Measurements from ENCODE around the gene ZNF516.

Gene ZNF516

GRCh38 chr18:76407681-76408080 is 87.4 kb downstream of the ZNF516 start:
- no peak for ATAC-seq
- no peak for TF ChIP-seq ARNTL (CRISPR knock-in tag; IDR thresholded peaks at IDR 0.05; ENCODE audit: borderline replicate concordance, low read depth)
- no peak for TF ChIP-seq ZNF565 (CRISPR knock-in tag; conservative IDR thresholded peaks at IDR 0.05; ENCODE audit: low read depth)
- no peak for TF ChIP-seq POU6F1 (CRISPR knock-in tag; IDR thresholded peaks at IDR 0.05; ENCODE audit: borderline replicate concordance, low read depth)
- TF ChIP-seq CREB5 (CRISPR knock-in tag; IDR thresholded peaks at IDR 0.05; ENCODE audit: low read depth) = no peak
- no peak for TF ChIP-seq PATZ1 (CRISPR knock-in tag; IDR thresholded peaks at IDR 0.05; ENCODE audit: borderline replicate concordance)
- no peak for TF ChIP-seq TCF4 (CRISPR knock-in tag; IDR thresholded peaks at IDR 0.05; ENCODE audit: borderline replicate concordance)
- no peak for TF ChIP-seq CSDC2 (CRISPR knock-in tag; IDR thresholded peaks at IDR 0.05)
- no peak for TF ChIP-seq ISL1 (CRISPR knock-in tag; IDR thresholded peaks at IDR 0.05)
- TF ChIP-seq ZFP3 (CRISPR knock-in tag; IDR thresholded peaks at IDR 0.05) = no peak
- no peak for TF ChIP-seq PPARA (CRISPR knock-in tag; IDR thresholded peaks at IDR 0.05; ENCODE audit: borderline replicate concordance)
- TF ChIP-seq OSR1 (CRISPR knock-in tag; IDR thresholded peaks at IDR 0.05) = no peak
- no peak for TF ChIP-seq RARB (CRISPR knock-in tag; IDR thresholded peaks at IDR 0.05)
- TF ChIP-seq CSRNP3 (CRISPR knock-in tag; IDR thresholded peaks at IDR 0.05) = no peak
- TF ChIP-seq GLIS3 (CRISPR knock-in tag; IDR thresholded peaks at IDR 0.05) = no peak
- no peak for TF ChIP-seq ESRRG (CRISPR knock-in tag; IDR thresholded peaks at IDR 0.05)
- TF ChIP-seq TOX (CRISPR knock-in tag; IDR thresholded peaks at IDR 0.05; ENCODE audit: borderline replicate concordance) = no peak
- TF ChIP-seq ZNF8 (CRISPR knock-in tag; IDR thresholded peaks at IDR 0.05) = no peak

GRCh38 chr18:76406791-76407190 is 88.3 kb downstream of the ZNF516 start:
- no peak for TF ChIP-seq CREB5 (CRISPR knock-in tag; IDR thresholded peaks at IDR 0.05; ENCODE audit: low read depth)
- no peak for TF ChIP-seq GLIS3 (CRISPR knock-in tag; IDR thresholded peaks at IDR 0.05)
- no peak for TF ChIP-seq SNAI2 (CRISPR knock-in tag; IDR thresholded peaks at IDR 0.05)
- no peak for TF ChIP-seq PATZ1 (CRISPR knock-in tag; IDR thresholded peaks at IDR 0.05; ENCODE audit: borderline replicate concordance)
- no peak for TF ChIP-seq ZC3H10 (CRISPR knock-in tag; IDR thresholded peaks at IDR 0.05)
- no peak for TF ChIP-seq POU6F1 (CRISPR knock-in tag; IDR thresholded peaks at IDR 0.05; ENCODE audit: borderline replicate concordance, low read depth)
- TF ChIP-seq PPARA (CRISPR knock-in tag; IDR thresholded peaks at IDR 0.05; ENCODE audit: borderline replicate concordance) = no peak
- no peak for TF ChIP-seq ZNF70 (CRISPR knock-in tag; IDR thresholded peaks at IDR 0.05)
- no peak for TF ChIP-seq ARNTL (CRISPR knock-in tag; IDR thresholded peaks at IDR 0.05; ENCODE audit: borderline replicate concordance, low read depth)
- no peak for TF ChIP-seq TOX (CRISPR knock-in tag; IDR thresholded peaks at IDR 0.05; ENCODE audit: borderline replicate concordance)
- TF ChIP-seq ZFP30 (CRISPR knock-in tag; IDR thresholded peaks at IDR 0.05) = no peak
- TF ChIP-seq OSR1 (CRISPR knock-in tag; IDR thresholded peaks at IDR 0.05) = no peak
- TF ChIP-seq BACH2 (CRISPR knock-in tag; IDR thresholded peaks at IDR 0.05; ENCODE audit: borderline replicate concordance) = no peak
- TF ChIP-seq TCF4 (CRISPR knock-in tag; IDR thresholded peaks at IDR 0.05; ENCODE audit: borderline replicate concordance) = no peak
- TF ChIP-seq ESRRG (CRISPR knock-in tag; IDR thresholded peaks at IDR 0.05) = no peak
- TF ChIP-seq ISL1 (CRISPR knock-in tag; IDR thresholded peaks at IDR 0.05) = no peak
- TF ChIP-seq RARB (CRISPR knock-in tag; IDR thresholded peaks at IDR 0.05) = no peak
- no peak for TF ChIP-seq ZFP3 (CRISPR knock-in tag; IDR thresholded peaks at IDR 0.05)
- no peak for TF ChIP-seq CSDC2 (CRISPR knock-in tag; IDR thresholded peaks at IDR 0.05)
- TF ChIP-seq CSRNP3 (CRISPR knock-in tag; IDR thresholded peaks at IDR 0.05) = no peak
- no peak for ATAC-seq
